Smooth muscle cell (in vitro differentiated cells): ENCODE measurements around the gene ATP8A2. TPM values are rescaled to one million over a fixed set of nuclear protein-coding genes. Genes with fewer than 3 reads are reported as not detected.

Experiments
- DNase-seq: peaks from one replicate; lab custom pipeline; 2025; ENCODE audit not compliant: unreplicated experiment; lab: John Stamatoyannopoulos, UW
- H2AFZ ChIP-seq: fragments of 200-600 bp; sonication (generic); 2 replicates; pipeline ENCODE4 v1.6.0; 2016; ENCODE audit warnings: antibody characterized with exemption, low read depth, mild to moderate bottlenecking
- H3F3A ChIP-seq: fragments of 200-600 bp; sonication (generic); 2 replicates; pipeline ENCODE4 v1.6.0; 2017; ENCODE audit warnings: antibody characterized with exemption, low read depth
- H3K27ac ChIP-seq: fragments of 200-600 bp; sonication (generic); 2 replicates; pipeline ENCODE4 v1.5.1; 2016; ENCODE audit warnings: low read depth, mild to moderate bottlenecking
- H3K27me3 ChIP-seq: fragments of 200-600 bp; sonication (generic); 2 replicates; pipeline ENCODE4 v1.6.1; 2016; ENCODE audit warnings: low read depth, mild to moderate bottlenecking
- H3K36me3 ChIP-seq: fragments of 200-600 bp; sonication (generic); 2 replicates; pipeline ENCODE4 v1.5.1; 2016; ENCODE audit warnings: low read depth
- H3K4me1 ChIP-seq: fragments of 200-600 bp; sonication (generic); 2 replicates; pipeline ENCODE4 v1.5.1; 2016; ENCODE audit warnings: low read depth
- H3K4me2 ChIP-seq: fragments of 200-600 bp; sonication (generic); 2 replicates; pipeline ENCODE4 v1.6.0; 2016; ENCODE audit warnings: mild to moderate bottlenecking
- H3K4me3 ChIP-seq: fragments of 200-600 bp; sonication (generic); 2 replicates; pipeline ENCODE4 v1.5.1; 2016; ENCODE audit warnings: mild to moderate bottlenecking
- H3K79me2 ChIP-seq: fragments of 200-600 bp; sonication (generic); 2 replicates; pipeline ENCODE4 v1.6.0; 2016; ENCODE audit warnings: low read depth, mild to moderate bottlenecking
- H3K9ac ChIP-seq: fragments of 200-600 bp; sonication (generic); 2 replicates; pipeline ENCODE4 v1.6.0; 2016; ENCODE audit warnings: low read depth
- H3K9me3 ChIP-seq: fragments of 200-600 bp; sonication (generic); replicated peaks from 2 replicates; pipeline ENCODE4 v1.5.1; 2016; ENCODE audit warnings: low read depth
- H4K20me1 ChIP-seq: fragments of 200-600 bp; sonication (generic); 2 replicates; pipeline ENCODE4 v1.6.0; 2016; ENCODE audit warnings: low read depth
- WGBS: methylation state at CpG from one replicate; pipeline ENCODE4 v1.1.7; 2016; ENCODE audit warnings: low lambda C conversion rate; 5-methylcytosine and 5-hydroxymethylcytosine counted together
- polyA plus RNA-seq: library from polyadenylated mRNA; unstranded; fragments of >200 nt; fragmentation: Nextera tagmentation; extraction: Ambion mirVana; gene quantifications from 2 replicates; pipeline ENCODE4 v1.2.1, GENCODE V29; 2016
- total RNA-seq: library from RNA; depleted of rRNA; stranded (reverse); fragments of >200 nt; gene quantifications from 2 replicates; pipeline ENCODE4 v1.2.3, GENCODE V29; 2014
- TF ChIP-seq, protein P1 (sequence below): fragments of 200-600 bp; sonication (generic); IDR thresholded peaks from 2 replicates; pipeline ENCODE4 v1.5.1; 2017; ENCODE audit warnings: borderline replicate concordance, mild to moderate bottlenecking, antibody characterized with exemption; ENCODE audit not compliant: insufficient read depth, poor library complexity, severe bottlenecking

ATP8A2 gene
- total and polyA plus RNA-seq, 2 experiments from 2014 or later = under 0.01 to 0.06 TPM

DNA sequence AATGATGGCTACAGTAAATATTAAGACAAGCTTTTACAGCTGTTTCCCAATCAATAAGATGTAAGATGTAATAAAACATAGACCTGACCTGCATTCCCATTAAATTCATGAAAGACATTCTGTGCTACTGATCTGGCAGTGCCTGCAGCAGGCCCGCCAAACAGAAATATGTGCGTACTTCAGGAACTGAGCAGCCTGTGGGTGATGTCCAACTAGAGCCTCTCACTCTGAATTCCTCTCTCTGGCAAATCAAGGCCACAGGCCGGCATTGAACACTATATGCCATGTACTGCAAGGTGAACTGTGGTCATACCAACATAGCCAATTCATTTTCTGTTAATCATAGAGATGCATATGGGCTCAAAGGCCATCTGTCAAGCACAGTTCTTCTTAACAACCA, 662.2 kb downstream of the ATP8A2 start:
- DNase-seq = no peak
- Histone ChIP-seq H3K27ac (no peak overlapping the region), H3K27me3 (no peaks in the 10 kb centered on the region), H3K9ac (no peak overlapping the region), H3K4me2 (no peak overlapping the region), H4K20me1 (no peaks in the 10 kb centered on the region), H3K4me1 (no peaks in the 10 kb centered on the region), H3K4me3 (no peak overlapping the region), H3K79me2 (no peaks in the 10 kb centered on the region), H3K36me3 (no peaks in the 10 kb centered on the region), H3K9me3 (no peaks in the 10 kb centered on the region), H2AFZ (no peak overlapping the region), H3F3A (no peaks in the 10 kb centered on the region)
- TF ChIP-seq, protein P1, sequence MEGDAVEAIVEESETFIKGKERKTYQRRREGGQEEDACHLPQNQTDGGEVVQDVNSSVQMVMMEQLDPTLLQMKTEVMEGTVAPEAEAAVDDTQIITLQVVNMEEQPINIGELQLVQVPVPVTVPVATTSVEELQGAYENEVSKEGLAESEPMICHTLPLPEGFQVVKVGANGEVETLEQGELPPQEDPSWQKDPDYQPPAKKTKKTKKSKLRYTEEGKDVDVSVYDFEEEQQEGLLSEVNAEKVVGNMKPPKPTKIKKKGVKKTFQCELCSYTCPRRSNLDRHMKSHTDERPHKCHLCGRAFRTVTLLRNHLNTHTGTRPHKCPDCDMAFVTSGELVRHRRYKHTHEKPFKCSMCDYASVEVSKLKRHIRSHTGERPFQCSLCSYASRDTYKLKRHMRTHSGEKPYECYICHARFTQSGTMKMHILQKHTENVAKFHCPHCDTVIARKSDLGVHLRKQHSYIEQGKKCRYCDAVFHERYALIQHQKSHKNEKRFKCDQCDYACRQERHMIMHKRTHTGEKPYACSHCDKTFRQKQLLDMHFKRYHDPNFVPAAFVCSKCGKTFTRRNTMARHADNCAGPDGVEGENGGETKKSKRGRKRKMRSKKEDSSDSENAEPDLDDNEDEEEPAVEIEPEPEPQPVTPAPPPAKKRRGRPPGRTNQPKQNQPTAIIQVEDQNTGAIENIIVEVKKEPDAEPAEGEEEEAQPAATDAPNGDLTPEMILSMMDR = no peak
- 96% methylated on average over 3 of the region's 3 CpGs for WGBS

DNA sequence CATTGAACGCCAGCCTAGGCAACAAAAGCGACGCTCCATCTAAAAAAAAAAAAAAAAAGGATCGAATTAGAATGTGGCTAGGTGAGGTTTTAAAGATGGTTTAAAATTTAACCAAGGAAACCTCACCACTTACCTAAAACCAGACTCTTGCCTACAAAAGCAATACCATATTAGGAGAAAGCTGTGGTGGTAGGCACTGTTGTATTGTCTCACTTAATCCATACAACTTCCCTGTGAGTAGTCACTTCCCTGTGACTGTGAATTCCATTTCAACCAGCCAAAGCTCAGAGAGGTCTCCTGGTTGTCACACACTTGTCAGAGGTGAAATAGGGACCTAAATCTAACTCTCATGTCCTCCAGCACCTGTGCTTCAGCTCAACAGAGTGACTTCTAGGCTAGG, 664.6 kb downstream of the ATP8A2 start:
- no peaks in the 10 kb centered on the region for H3K9me3 ChIP-seq
- peaks cover 3% of the 10 kb centered on the region for H3K27me3 ChIP-seq
- H3K79me2 ChIP-seq = no peaks in the 10 kb centered on the region
- no peaks in the 10 kb centered on the region for H3K36me3 ChIP-seq
- no peak for DNase-seq
- no peaks in the 10 kb centered on the region for H3F3A ChIP-seq
- H3K4me2 ChIP-seq = no peak overlapping the region
- H2AFZ ChIP-seq = no peak overlapping the region
- no peak overlapping the region for H3K9ac ChIP-seq
- H3K4me3 ChIP-seq = no peak overlapping the region
- TF ChIP-seq, protein P1 = no peak
- no peak overlapping the region for H3K27ac ChIP-seq
- H4K20me1 ChIP-seq = no peaks in the 10 kb centered on the region
- WGBS = 97% methylated on average over 4 of the region's 4 CpGs
- no peaks in the 10 kb centered on the region for H3K4me1 ChIP-seq

DNA sequence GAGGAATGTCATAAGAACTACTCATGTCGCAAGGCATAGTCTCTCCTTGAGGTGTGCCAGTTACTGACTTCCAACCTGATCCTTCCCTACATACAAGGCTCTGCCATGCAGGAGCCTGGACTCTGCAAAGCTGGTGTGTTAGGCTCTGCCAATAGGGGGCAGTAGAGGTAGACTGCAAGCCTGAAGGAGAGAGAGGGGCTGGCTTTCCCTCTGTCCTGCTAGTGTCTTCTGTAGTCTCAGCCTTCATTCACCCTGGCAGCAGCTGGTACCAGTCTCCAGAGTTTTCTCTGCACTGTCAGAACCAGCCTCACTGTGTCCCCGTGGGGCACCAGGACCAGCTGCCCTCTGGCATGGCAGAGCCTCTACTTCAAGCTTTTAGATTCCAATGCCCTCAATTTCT, 665.5 kb downstream of the ATP8A2 start:
- Histone ChIP-seq H3K9me3 (no peaks in the 10 kb centered on the region), H3K27me3 (peaks cover 6% of the 10 kb centered on the region), H3K27ac (no peak overlapping the region), H3K4me3 (no peak overlapping the region), H3K9ac (no peak overlapping the region), H4K20me1 (no peaks in the 10 kb centered on the region), H2AFZ (no peak overlapping the region), H3F3A (no peaks in the 10 kb centered on the region), H3K36me3 (no peaks in the 10 kb centered on the region), H3K4me2 (no peak overlapping the region), H3K79me2 (no peaks in the 10 kb centered on the region), H3K4me1 (no peaks in the 10 kb centered on the region)
- WGBS = 40% methylated on average over 2 of the region's 2 CpGs
- TF ChIP-seq, protein P1 = peak; percentile 31
- DNase-seq = no peak

- TF ChIP-seq, protein P1 = no peak
- Histone ChIP-seq H3K27me3 (peaks cover 11% of the 10 kb centered on the region), H4K20me1 (no peaks in the 10 kb centered on the region), H3K4me3 (no peak overlapping the region), H3K79me2 (no peaks in the 10 kb centered on the region), H3K9ac (no peak overlapping the region), H3K4me1 (no peaks in the 10 kb centered on the region), H3F3A (no peaks in the 10 kb centered on the region), H3K27ac (no peak overlapping the region), H3K9me3 (no peaks in the 10 kb centered on the region), H3K36me3 (no peaks in the 10 kb centered on the region), H3K4me2 (no peak overlapping the region), H2AFZ (no peak overlapping the region)
- WGBS = 95% methylated on average over 8 of the region's 8 CpGs
- DNase-seq = no peak
These were observed 667.2 kb downstream of the ATP8A2 start for GRCh38 chr13:26038931-26039475.
